NCI-H2107 treated with DMSO at 0.1 percent for 48 hours (cell line): ENCODE data around the gene CAPZA1.

ENCODE experiments used
- DNase-seq: peaks from one replicate; lab custom pipeline; 2025; ENCODE audit not compliant: unreplicated experiment; lab: John Stamatoyannopoulos, UW

CAPZA1 gene

GRCh38 chr1:112713466-112714312 lies 94.1 kb downstream of the CAPZA1 start:
- no peak for DNase-seq

GRCh38 chr1:112714313-112715263 lies 95.0 kb downstream of the CAPZA1 start:
- no peak for DNase-seq

- peak; percentile 50 for DNase-seq
Measured at GRCh38 chr1:112715264-112716053, 95.8 kb downstream of the CAPZA1 start, which contains the start of gene PPM1J. PPM1J (minus strand) TSS chr1:112715332; CDS start chr1:112715301, 31 bp downstream.

DNA sequence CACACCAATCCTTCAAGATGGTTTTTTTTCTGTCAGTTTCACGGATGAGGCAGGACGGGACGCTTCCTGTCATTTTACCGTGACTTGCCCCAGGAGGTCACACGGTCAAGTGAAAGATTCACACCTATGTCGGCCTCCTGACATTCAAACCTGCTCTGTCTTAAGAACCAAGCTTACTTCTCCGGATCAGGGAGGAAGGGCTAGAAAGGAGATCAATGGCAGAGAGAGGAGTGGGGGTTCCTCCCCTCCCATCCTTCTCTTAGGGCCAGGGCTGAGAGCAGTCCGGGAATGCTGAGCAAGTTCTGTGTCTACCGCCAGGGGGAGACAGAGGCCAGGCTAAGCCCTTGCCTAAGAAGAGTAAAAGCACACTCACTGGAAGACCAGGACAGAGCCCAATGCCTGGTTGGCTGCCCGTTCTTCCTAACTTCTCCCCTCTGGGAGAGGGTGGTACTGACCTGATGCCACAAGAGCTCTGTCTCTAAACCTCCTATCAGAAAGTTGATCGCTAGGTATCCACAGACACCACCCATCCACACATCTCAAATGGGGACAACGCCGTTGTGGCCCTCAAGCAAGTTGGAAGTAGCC lies 96.6 kb downstream of the CAPZA1 start:
- peak; percentile 88 for DNase-seq

DNA sequence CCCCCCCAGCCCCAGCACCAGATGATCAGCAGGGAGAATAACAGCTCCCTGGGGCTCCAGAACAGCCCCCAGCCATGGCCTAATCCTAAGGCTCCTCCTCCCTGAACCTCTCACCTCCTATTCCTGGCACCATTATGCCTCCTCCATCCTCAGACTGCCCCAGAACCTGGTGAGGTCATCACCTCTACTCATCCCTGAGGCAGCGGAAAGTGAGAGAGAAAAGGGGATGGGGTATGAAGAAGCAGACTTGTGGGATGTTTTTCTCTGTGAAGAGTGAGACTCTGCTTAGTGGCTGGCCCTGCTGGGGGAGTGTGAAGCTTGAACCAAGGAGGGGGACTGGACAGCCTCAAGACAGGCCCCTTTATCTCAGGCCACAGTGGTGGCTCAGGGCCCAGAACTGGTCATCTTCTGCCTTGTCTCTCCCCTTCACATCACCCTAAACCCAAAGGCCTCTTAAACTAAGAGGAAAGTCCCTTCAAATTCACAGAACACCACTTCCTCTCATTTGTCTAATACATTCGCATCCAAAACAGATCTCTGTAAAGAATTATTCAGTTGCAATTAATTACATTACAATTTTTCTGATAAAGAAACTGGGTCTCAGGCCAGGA lies 97.7 kb downstream of the CAPZA1 start:
- DNase-seq, result no peak

DNA sequence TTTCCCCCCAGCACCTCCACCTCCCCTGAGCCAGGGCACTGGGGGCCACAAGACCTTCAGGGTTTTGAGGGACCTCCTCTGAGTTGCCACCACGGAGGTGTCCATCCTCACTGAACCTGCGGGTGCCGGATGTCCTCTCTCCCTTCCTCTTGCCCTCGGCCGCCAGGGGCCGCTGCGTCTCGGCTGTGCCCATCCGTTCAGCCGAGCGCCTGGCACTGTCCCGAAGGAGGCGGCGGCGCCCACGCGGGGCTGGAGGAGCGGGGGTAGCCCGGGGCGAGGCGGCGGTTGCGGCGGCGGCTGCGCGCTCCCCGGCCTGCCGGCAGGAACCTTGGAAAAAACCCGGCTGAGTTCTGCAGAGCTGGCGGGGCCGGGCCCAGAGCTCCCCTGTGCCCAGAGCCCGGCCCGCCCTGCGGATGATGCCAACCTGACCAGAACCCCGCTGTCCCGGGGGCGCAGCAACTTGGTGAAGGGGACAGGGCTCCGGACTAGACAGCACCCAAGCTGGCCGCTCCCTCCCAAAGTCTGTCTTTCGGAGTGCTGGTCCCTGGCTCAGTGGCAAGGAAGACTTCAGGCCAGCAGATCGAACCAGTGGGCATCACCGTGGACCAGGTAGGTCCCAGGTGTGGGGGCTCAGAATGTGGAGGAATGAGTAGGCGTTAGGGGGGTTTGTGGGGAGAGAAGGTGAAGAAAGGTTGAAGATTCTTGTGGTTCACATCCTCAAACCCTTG lies 99.2 kb downstream of the CAPZA1 start:
- DNase-seq, result peak; percentile 74

DNA sequence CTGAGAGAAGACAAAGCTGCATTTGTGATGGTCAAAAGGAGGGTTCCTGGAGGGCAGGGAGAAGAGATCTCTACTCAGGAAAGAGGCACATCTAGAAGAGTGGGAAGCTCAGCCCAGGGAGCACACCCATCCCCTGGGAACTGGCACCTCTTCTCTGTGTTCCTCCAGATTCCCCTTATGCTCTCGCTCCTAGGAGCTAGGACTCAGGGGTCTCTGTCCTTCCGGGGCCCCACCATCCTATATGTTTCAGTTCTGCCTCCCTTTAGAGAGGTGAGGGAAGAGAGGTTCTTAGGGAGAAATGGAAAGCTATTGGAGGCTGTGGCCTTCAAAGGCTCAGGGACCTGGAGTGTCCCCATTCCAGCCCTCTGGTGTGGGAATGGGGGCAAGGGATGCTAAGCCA lies 100.1 kb downstream of the CAPZA1 start:
- DNase-seq, result no peak

DNA sequence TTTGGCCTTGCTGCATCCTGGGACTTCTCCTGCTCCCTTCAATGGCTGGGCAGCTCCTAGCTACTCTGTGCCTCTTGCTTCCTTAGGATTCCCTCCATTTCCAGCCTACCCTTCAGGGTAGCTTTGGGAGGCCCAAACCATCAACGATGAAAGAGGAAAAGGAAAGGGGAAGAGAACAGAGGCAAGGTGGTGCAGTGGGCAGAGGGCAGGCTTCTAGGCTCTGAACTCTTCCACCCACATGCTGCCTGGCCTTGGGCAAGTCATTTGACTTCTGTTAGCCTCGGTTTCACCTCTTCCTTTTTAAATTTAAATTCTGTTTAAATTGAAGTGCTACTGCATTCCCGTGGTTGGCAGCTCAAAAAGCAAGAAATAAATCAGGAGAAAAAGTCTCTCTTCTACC lies 101.2 kb downstream of the CAPZA1 start:
- no peak for DNase-seq
